Keratinocyte (primary cell): ENCODE data around the gene CYP46A1. TPM values are rescaled to one million over a fixed set of nuclear protein-coding genes. Genes with fewer than 3 reads are reported as not detected.

Experiments
- DNase-seq: peaks from one replicate; pipeline ENCODE4 v3.0.0-alpha.2; 2011; ENCODE audit warnings: low read depth, missing footprints, low spot score
- FAIRE-seq: peaks from 2 replicates; lab custom pipeline; 2011; peaks lifted over from hg19 to GRCh38; lab: Jason Lieb, UNC
- H2AFZ ChIP-seq: 2 replicates; pipeline ENCODE4 v1.6.0; 2012; ENCODE audit warnings: low read length, control low read depth, inconsistent platforms; ENCODE audit not compliant: control insufficient read depth
- H3K27ac ChIP-seq: 2 replicates; pipeline ENCODE4 v1.5.1; 2011; ENCODE audit warnings: low read length; ENCODE audit not compliant: control insufficient read depth, insufficient read depth
- H3K27me3 ChIP-seq: 3 replicates; pipeline ENCODE4 v1.6.0; 2011; ENCODE audit warnings: low read length; ENCODE audit not compliant: control insufficient read depth, insufficient read depth; ENCODE audit errors: extremely low read depth
- H3K36me3 ChIP-seq, 2 experiments: 2 replicates in 1 of 2; 3 replicates in 1 of 2; pipeline ENCODE4 v1.5.1; 2011; ENCODE audit warnings: low read length in 2 of 2, mild to moderate bottlenecking in 1 of 2; ENCODE audit not compliant: control insufficient read depth in 2 of 2, insufficient read depth in 2 of 2; ENCODE audit errors: extremely low read depth in 1 of 2
- H3K4me1 ChIP-seq: 3 replicates; pipeline ENCODE4 v1.5.1; 2011; ENCODE audit warnings: low read length; ENCODE audit not compliant: control insufficient read depth, insufficient read depth; ENCODE audit errors: extremely low read depth
- H3K4me2 ChIP-seq: 3 replicates; pipeline ENCODE4 v1.6.0; 2011; ENCODE audit warnings: low read depth, low read length; ENCODE audit not compliant: control insufficient read depth, insufficient read depth; ENCODE audit errors: extremely low read depth
- H3K4me3 ChIP-seq, 3 experiments: fragments of 200-600 bp in 1 of 3; sonication (generic) in 1 of 3; 2 replicates in 2 of 3; 3 replicates in 1 of 3; pipeline ENCODE4 v1.5.1; 2011 to 2016; ENCODE audit warnings: low read length in 3 of 3, mild to moderate bottlenecking in 3 of 3, control low read depth in 2 of 3, inconsistent platforms in 1 of 3, low read depth in 1 of 3, mixed read lengths in 1 of 3, mixed run types in 1 of 3, moderate library complexity in 1 of 3; ENCODE audit not compliant: control insufficient read depth in 2 of 3, insufficient read depth in 2 of 3; ENCODE audit errors: extremely low read depth in 1 of 3
- H3K79me2 ChIP-seq: 2 replicates; pipeline ENCODE4 v1.6.0; 2012; ENCODE audit warnings: low read length; ENCODE audit not compliant: control insufficient read depth, insufficient read depth
- H3K9ac ChIP-seq: 3 replicates; pipeline ENCODE4 v1.6.0; 2011; ENCODE audit warnings: low read length; ENCODE audit not compliant: control insufficient read depth, insufficient read depth; ENCODE audit errors: extremely low read depth
- H3K9me1 ChIP-seq: 3 replicates; pipeline ENCODE4 v1.6.0; 2011; ENCODE audit warnings: low read length; ENCODE audit not compliant: control insufficient read depth, insufficient read depth; ENCODE audit errors: extremely low read depth
- H3K9me3 ChIP-seq: 2 replicates; pipeline ENCODE4 v1.5.1; 2012; ENCODE audit warnings: low read depth, low read length; ENCODE audit not compliant: control insufficient read depth
- H4K20me1 ChIP-seq: 3 replicates; pipeline ENCODE4 v1.6.0; 2011; ENCODE audit warnings: low read length; ENCODE audit not compliant: control insufficient read depth, insufficient read depth; ENCODE audit errors: extremely low read depth
- CTCF ChIP-seq, 3 experiments: IDR thresholded peaks in 1 of 3; conservative IDR thresholded peaks in 1 of 3; optimal IDR thresholded peaks in 1 of 3; 2 replicates in 2 of 3; 3 replicates in 1 of 3; pipeline versions ENCODE3 to v1.5.1; 2011; ENCODE audit warnings: low read length in 3 of 3, mild to moderate bottlenecking in 3 of 3, moderate library complexity in 2 of 3, control low read depth in 1 of 3, inconsistent platforms in 1 of 3; ENCODE audit not compliant: insufficient read depth in 2 of 3; ENCODE audit errors: extremely low read depth in 1 of 3
- EZH2 ChIP-seq: IDR thresholded peaks from one replicate; pipeline ENCODE4 v1.6.1; 2012; ENCODE audit warnings: inconsistent platforms, mild to moderate bottlenecking, low read length, moderate library complexity
- dilution Hi-C: fragments of 300-500 bp; cut with MboI; formaldehyde crosslinking; loops from one replicate; pipeline ENCODE4 v1.7.0; 2020; ENCODE audit warnings: low sequenced_read_pairs; ENCODE audit not compliant: extremely low pct_ligation_motif_present
- polyA plus RNA-seq, 5 experiments: library from polyadenylated mRNA; depleted of rRNA in 3 of 5; stranded (reverse) in 3 of 5; stranded (forward) in 1 of 5; unstranded in 1 of 5; fragments of >200 nt; gene quantifications; 1 replicate in 1 of 5; 2 replicates in 3 of 5; 3 replicates in 1 of 5; pipeline versions ENCODE4 v1.2.1 to v1.2.3, GENCODE V29; 2011 to 2012; ENCODE audit warnings: missing spikeins in 2 of 5, low read depth in 1 of 5, low replicate concordance in 1 of 5

The CYP46A1 gene
- polyA plus RNA-seq, 1 donor (not counting 4 experiments of a cell fraction or from before 2014, with no cell fraction given) = 0.01 TPM

GRCh38 chr14:99708449-99708848, 24.4 kb downstream of the CYP46A1 start:
- TF ChIP-seq EZH2 (no peak), CTCF (optimal IDR thresholded peaks at IDR 0.05 in 1 of 3, IDR thresholded peaks at IDR 0.05 in 1 of 3, conservative IDR thresholded peaks at IDR 0.05 in 1 of 3; ENCODE audit: extremely low read depth in 1 of 3, insufficient read depth in 2 of 3, low read length in 3 of 3) (no peak)
- Histone ChIP-seq H3K4me1 (no peaks in the 10 kb centered on the region), H3K9ac (no peak overlapping the region), H3K27me3 (no peaks in the 10 kb centered on the region), H4K20me1 (no peaks in the 10 kb centered on the region), H3K27ac (no peak overlapping the region), H2AFZ (no peak overlapping the region), H3K79me2 (no peaks in the 10 kb centered on the region), H3K4me3 (no peak overlapping the region), H3K36me3 (no peaks in the 10 kb centered on the region), H3K9me1 (no peaks in the 10 kb centered on the region), H3K4me2 (no peak overlapping the region), H3K9me3 (peaks cover 2% of the 10 kb centered on the region)
- dilution Hi-C loops = loop anchor here (25.0 kb wide), 1 partner anchor 154 kb away; no protein-coding TSS in a partner anchor
- DNase-seq (no peak), FAIRE-seq (no peak)

DNA sequence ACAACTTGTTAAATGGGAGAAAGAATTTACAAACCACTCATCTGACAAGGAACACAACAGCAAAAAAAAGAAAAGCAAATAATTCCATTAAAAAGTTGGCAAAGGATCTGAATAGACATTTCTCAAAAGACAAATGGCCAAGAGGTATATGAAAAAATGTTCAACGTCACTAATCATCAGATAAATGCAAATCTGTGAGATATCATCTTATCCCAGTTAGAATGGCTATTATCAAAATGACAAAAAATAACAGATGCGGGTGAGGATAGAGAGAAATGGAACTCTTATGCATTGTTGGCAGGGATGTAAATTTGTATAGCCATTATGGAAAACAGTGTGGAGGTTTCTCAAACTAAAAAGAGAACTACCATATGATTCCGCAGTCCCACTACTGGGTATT, 29.9 kb downstream of the CYP46A1 start:
- no peaks in the 10 kb centered on the region for H3K9me3 ChIP-seq
- no peaks in the 10 kb centered on the region for H3K9me1 ChIP-seq
- no peak overlapping the region for H3K4me2 ChIP-seq
- no peaks in the 10 kb centered on the region for H3K79me2 ChIP-seq
- no peak for FAIRE-seq
- no peak overlapping the region for H3K27ac ChIP-seq
- DNase-seq = no peak
- no peaks in the 10 kb centered on the region for H4K20me1 ChIP-seq
- no peak overlapping the region for H2AFZ ChIP-seq
- no peak overlapping the region for H3K4me3 ChIP-seq
- no peaks in the 10 kb centered on the region for H3K4me1 ChIP-seq
- TF ChIP-seq EZH2 = no peak
- TF ChIP-seq CTCF (optimal IDR thresholded peaks at IDR 0.05 in 1 of 3, IDR thresholded peaks at IDR 0.05 in 1 of 3, conservative IDR thresholded peaks at IDR 0.05 in 1 of 3; ENCODE audit: extremely low read depth in 1 of 3, insufficient read depth in 2 of 3, low read length in 3 of 3) = no peak
- dilution Hi-C loops = loop anchor here (25.0 kb wide), 1 partner anchor 148 kb away; no protein-coding TSS in a partner anchor
- no peak overlapping the region for H3K9ac ChIP-seq
- peaks cover 9% of the 10 kb centered on the region for H3K27me3 ChIP-seq
- H3K36me3 ChIP-seq = no peaks in the 10 kb centered on the region
